HG03060 (cell line): Measurements from ENCODE around the gene TDRD9.

Source experiments
- ATAC-seq: cut with Tn5 transposase; IDR thresholded peaks from one replicate; pipeline ENCODE4 v1.9.1; 2021; ENCODE audit warnings: low read depth, moderate number of reproducible peaks; ENCODE audit not compliant: unreplicated experiment

Gene TDRD9

GRCh38 chr14:103890821-103891666 is 37.2 kb upstream of the TDRD9 start:
- ATAC-seq: no peak

- ATAC-seq: no peak
Measured at GRCh38 chr14:103891667-103892215, 36.5 kb upstream of the TDRD9 start.

GRCh38 chr14:103892247-103892646 is 36.0 kb upstream of the TDRD9 start:
- no peak for ATAC-seq

- no peak for ATAC-seq
Measured at GRCh38 chr14:103894034-103894722, 34.1 kb upstream of the TDRD9 start.

GRCh38 chr14:103894723-103895059 is 33.6 kb upstream of the TDRD9 start:
- ATAC-seq: no peak

- ATAC-seq: no peak
Measured at GRCh38 chr14:103896578-103896977, 31.7 kb upstream of the TDRD9 start.

- no peak for ATAC-seq
Measured at GRCh38 chr14:103897075-103897947, 30.9 kb upstream of the TDRD9 start.

GRCh38 chr14:103898204-103898603 is 30.1 kb upstream of the TDRD9 start:
- no peak for ATAC-seq

- no peak for ATAC-seq
Measured at GRCh38 chr14:103898711-103899110, 29.5 kb upstream of the TDRD9 start.

- no peak for ATAC-seq
Measured at GRCh38 chr14:103899316-103899715, 28.9 kb upstream of the TDRD9 start.

GRCh38 chr14:103899833-103900232 is 28.4 kb upstream of the TDRD9 start:
- ATAC-seq: no peak

- no peak for ATAC-seq
Measured at GRCh38 chr14:103904493-103905107, 23.7 kb upstream of the TDRD9 start.

- no peak for ATAC-seq
Measured at GRCh38 chr14:103905842-103906456, 22.3 kb upstream of the TDRD9 start.

- no peak for ATAC-seq
Measured at GRCh38 chr14:103908580-103908979, 19.7 kb upstream of the TDRD9 start.

GRCh38 chr14:103909531-103910261 is 18.6 kb upstream of the TDRD9 start:
- ATAC-seq: no peak

- ATAC-seq: no peak
Measured at GRCh38 chr14:103910262-103910935, 17.9 kb upstream of the TDRD9 start.

GRCh38 chr14:103910984-103911383 is 17.3 kb upstream of the TDRD9 start:
- ATAC-seq: no peak

- no peak for ATAC-seq
Measured at GRCh38 chr14:103915616-103916015, 12.6 kb upstream of the TDRD9 start.
